ENCODE data around the gene ISL2. TPM values are rescaled to one million over a fixed set of nuclear protein-coding genes. Genes with fewer than 3 reads are reported as not detected.
A peak's percentile ranks its signal among the peaks of the same experiment; 100 is the strongest.

ISL2 gene
- total RNA-seq (2011; cell fraction: chromatin; rRNA removed; ENCODE audit: low replicate concordance): 15.2 and 35.8 TPM in 2 replicates
- 27.8 and 28.4 TPM in 2 replicates for total RNA-seq (2011; cell fraction: nucleolus; rRNA removed)
- total RNA-seq (2011; cell fraction: nucleoplasm; rRNA removed): 14.1 and 16.9 TPM in 2 replicates
- 15.7 and 16.7 TPM in 2 replicates for total RNA-seq (2014; rRNA removed)
- 2.9 and 3.4 TPM in 2 replicates for total RNA-seq (2014; rRNA removed; fragmentation: Illumina TruSeq; extraction: Trizol)
- total RNA-seq (2015; rRNA removed; fragmentation: Illumina TruSeq; extraction: Trizol): 4.7 and 4.8 TPM in 2 replicates
- total RNA-seq (2021): 17.6 and 23.7 TPM in 2 replicates
- 4.0 and 5.7 TPM in 2 replicates for polyA plus RNA-seq (2011; rRNA removed)
- polyA plus RNA-seq (2011; cell fraction: cytosol; rRNA removed): 11.2 and 13.3 TPM in 2 replicates
- polyA plus RNA-seq (2011; cell fraction: nucleus; rRNA removed): 44.7 and 63.1 TPM in 2 replicates
- polyA plus RNA-seq (2012): 7.7 and 17.9 TPM in 2 replicates
- 4.0 and 9.0 TPM in 2 replicates for polyA plus RNA-seq (2014; fragmentation: Illumina TruSeq; extraction: Trizol)
- polyA plus RNA-seq (2014; fragmentation: Nextera tagmentation; extraction: Ambion mirVana): under 1 TPM; 0.15 to 0.35 TPM
- 16.7 and 17.0 TPM in 2 replicates for polyA plus RNA-seq (2014; rRNA removed)
- 3.1 and 3.9 TPM in 2 replicates for polyA minus RNA-seq (2011; rRNA and poly(A)+ RNA removed)
- polyA minus RNA-seq (2011; cell fraction: cytosol; rRNA and poly(A)+ RNA removed): 4.4 and 9.8 TPM in 2 replicates
- 16.2 and 19.0 TPM in 2 replicates for polyA minus RNA-seq (2011; cell fraction: nucleus; rRNA and poly(A)+ RNA removed)
- Bru-seq, nascent RNA: percentile 89 among the genes with signal in this experiment
- percentile 80 among the genes with signal in this experiment for BruChase-seq, experiment 1, labeled RNA remaining after a 2-hour chase
- BruChase-seq, experiment 2, labeled RNA remaining after a 6-hour chase: percentile 80 among the genes with signal in this experiment
- long read RNA-seq, experiment 1, transcript ISL2-201 (6 exons, 1,881 nt): major isoform, 31 of 72 reads
- long read RNA-seq, experiment 1, partial matches to known transcripts: 16 of 72 reads
- long read RNA-seq, experiment 1, other reads (novel, unspliced or antisense): 24 of 72 reads
- long read RNA-seq, experiment 2, transcript ISL2-201 (6 exons, 1,881 nt): major isoform, 5 of 11 reads
- long read RNA-seq, experiment 2, partial matches to known transcripts: 4 of 11 reads
- long read RNA-seq, experiment 2, other reads (novel, unspliced or antisense): 2 of 11 reads
- long read RNA-seq, experiment 3, transcript ISL2-201 (6 exons, 1,881 nt): major isoform, 15 of 19 reads
- long read RNA-seq, experiment 3, partial matches to known transcripts: 1 of 19 reads
- long read RNA-seq, experiment 3, other reads (novel, unspliced or antisense): 3 of 19 reads

DNA sequence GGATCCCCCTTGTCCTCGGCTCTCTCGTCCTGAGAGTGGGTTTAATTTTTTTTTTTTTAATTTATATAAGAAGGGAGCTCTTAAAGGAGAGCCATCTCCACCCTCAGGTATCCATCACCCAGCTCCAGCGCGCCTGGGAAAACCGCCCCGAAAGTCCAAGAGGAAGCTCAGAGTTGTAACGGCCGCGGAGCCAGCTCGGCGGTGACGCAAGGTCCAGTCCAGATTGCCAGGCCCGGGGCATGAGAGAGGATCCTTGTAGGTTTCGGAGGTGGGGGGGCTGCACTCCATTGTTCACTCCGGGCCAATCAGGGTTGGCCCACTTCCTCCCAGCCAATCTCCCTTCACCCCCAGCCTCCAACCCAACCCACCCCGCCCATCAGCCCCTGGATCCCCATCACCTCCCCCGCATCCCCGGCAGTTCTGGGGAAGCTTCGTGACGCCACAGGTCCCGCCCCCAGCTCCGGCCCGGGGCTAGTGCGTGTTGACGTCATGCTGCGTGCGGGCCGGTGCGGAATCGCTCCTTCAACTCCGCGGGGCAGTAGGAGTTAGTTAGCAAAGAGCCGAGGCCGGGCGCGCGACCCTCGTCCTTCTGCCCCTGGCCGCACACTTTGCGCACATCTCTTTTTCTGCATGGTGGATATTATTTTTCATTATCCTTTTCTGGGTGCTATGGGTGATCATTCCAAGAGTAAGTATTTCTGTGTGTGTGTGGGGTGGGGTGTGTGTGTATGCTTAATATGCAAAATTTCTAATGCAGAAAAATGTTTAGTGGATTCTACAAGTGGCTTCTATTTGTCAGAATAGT is at the start of gene ISL2:
Gene ISL2 (plus strand): TSS at position 520 of the 805 bp plus-strand sequence. CDS start 111 bp downstream, at position 631.
- Histone ChIP-seq H3K9me3 (replicated peaks; ENCODE audit: control insufficient read depth, insufficient read depth, low read depth, low read length) (no peaks in the 10 kb centered on the region), H3K4me2 (ENCODE audit: insufficient read depth, low read length) (peak within 1 kb of the TSS; percentile 97), H3K27me3 (ENCODE audit: control insufficient read depth in 2 of 2, insufficient read depth in 2 of 2, low read length in 2 of 2) (no peaks in the 10 kb centered on the region), H3K4me3 (peak within 1 kb of the TSS; percentile 53), H3K9ac (ENCODE audit: insufficient read depth in 1 of 2, low read depth in 2 of 2, low read length in 2 of 2) (peak within 1 kb of the TSS; percentile 95 to 100), H3K9me1 (ENCODE audit: control insufficient read depth, insufficient read depth, low read length) (no peaks in the 10 kb centered on the region), H2AFZ (ENCODE audit: low read depth, low read length) (peak within 1 kb of the TSS; percentile 95), H3K4me1 (replicated peaks in 1 of 2; ENCODE audit: control insufficient read depth in 2 of 2, insufficient read depth in 2 of 2, low read length in 2 of 2) (peaks cover 11 to 55% of the 10 kb centered on the region in 2 experiments), H3K27ac (ENCODE audit: extremely low read depth, low read depth, low read length) (peak within 1 kb of the TSS; percentile 94), H4K20me1 (replicated peaks; ENCODE audit: control insufficient read depth, insufficient read depth, low read length) (0 out of 2 replicates have a peak, but pooled peaks cover 6% of the 10 kb centered on the region), H3K79me2 (ENCODE audit: control insufficient read depth, insufficient read depth, low read length) (peaks cover 40% of the 10 kb centered on the region), H3K36me3 (ENCODE audit: control insufficient read depth, insufficient read depth, low read length) (peaks cover 28% of the 10 kb centered on the region; the same call in 2 of the 3 replicates)
- ChIA-PET CTCF (ENCODE audit: low intra/inter-chr PET ratio) (no interaction called here), POLR2A (interaction anchor here (0.5 to 2.3 kb wide), 17 partner anchors 9 to 1449 kb away, joined by 3 to 18 read pairs (median 4); partner anchors contain the start of gene ETFA)
- WGBS (ENCODE audit: insufficient coverage, low coverage, missing lambda C conversion rate): under 1% methylated on average over 37 of the region's 40 CpGs
- peak; percentile 89 for ATAC-seq
- FAIRE-seq: peak; percentile 97
- intact Hi-C loops (cut with micrococcal nuclease) (loop anchor here (10.0 kb wide), 1 partner anchor 528 kb away; no protein-coding TSS in a partner anchor), in situ Hi-C loops (cut with MboI) (no loop called here)
- BruUV-seq (replicated peaks): no TSS peak
- DNase-seq (ENCODE audit: extremely low read depth in 1 of 4, low spot score in 3 of 4): peak; percentile 97 to 99 (median 98)
- TF ChIP-seq ELF4 (CRISPR knock-in tag; IDR thresholded peaks at IDR 0.05) (no peak), POLR2G (IDR thresholded peaks at IDR 0.05; ENCODE audit: low read depth, low read length) (peak; percentile 94), NEUROD1 (IDR thresholded peaks at IDR 0.05; ENCODE audit: borderline replicate concordance, low read depth, low read length, partially characterized antibody) (peak; percentile 43), SP1 (CRISPR knock-in tag; IDR thresholded peaks at IDR 0.05) (peak; percentile 74), TEAD2 (tag; IDR thresholded peaks at IDR 0.05) (no peak), ZBTB11 (CRISPR knock-in tag; IDR thresholded peaks at IDR 0.05) (no peak), ZNF175 (CRISPR knock-in tag; IDR thresholded peaks at IDR 0.05; ENCODE audit: low read depth) (0 out of 2 replicates have a peak, but pooled peaks have one; percentile 9), HNRNPUL1 (IDR thresholded peaks at IDR 0.05; ENCODE audit: low read length) (no peak), IRF2 (CRISPR knock-in tag; IDR thresholded peaks at IDR 0.05) (no peak), TBL1XR1 (IDR thresholded peaks at IDR 0.05; ENCODE audit: low read length in 2 of 2) (peak in 1 of 2 experiments; percentile 39; a peak in 2 of 4 replicates), NRF1 (conservative IDR thresholded peaks at IDR 0.05 in 1 of 2, IDR thresholded peaks at IDR 0.05 in 1 of 2) (peak in 1 of 2 experiments; percentile 50; a peak in 3 of 4 replicates)
